H1 (cell line): Measurements from ENCODE around the gene LOXL4.
"Not testable (repeated sequence)": the region's sequence is repeated elsewhere in the genome, so short reads cannot be mapped to it uniquely, and the experiment has no call there.

Source experiments
- ATF2 ChIP-seq: IDR thresholded peaks from 2 replicates; pipeline ENCODE4 v1.6.1; 2012; ENCODE audit warnings: low read length, inconsistent platforms
- CBX5 ChIP-seq: fragments of 300-800, 300-1000 bp; sonication (generic); IDR thresholded peaks from 2 replicates; pipeline ENCODE4 v1.7.1; 2016; ENCODE audit warnings: antibody characterized with exemption, low read length, low read depth
- CREB1 ChIP-seq: IDR thresholded peaks from 2 replicates; pipeline ENCODE4 v1.6.1; 2012; ENCODE audit warnings: inconsistent platforms
- HDAC2 ChIP-seq, 2 experiments: fragments of 300-600 bp in 1 of 2; sonication (generic) in 1 of 2; IDR thresholded peaks; 2 replicates each; pipeline ENCODE4 v1.6.1; 2011 to 2012; ENCODE audit warnings: low read depth in 2 of 2, low read length in 2 of 2, mild to moderate bottlenecking in 2 of 2, moderate library complexity in 2 of 2, borderline replicate concordance in 1 of 2, inconsistent platforms in 1 of 2
- MAFK ChIP-seq: IDR thresholded peaks from 2 replicates; pipeline ENCODE4 v1.6.1; 2012; ENCODE audit warnings: low read depth, mild to moderate bottlenecking, improper control_type of control experiment, low read length
- PHF8 ChIP-seq: fragments of 200-600 bp; sonication (generic); conservative IDR thresholded peaks from 2 replicates; pipeline ENCODE4 v1.7.1; 2012; ENCODE audit warnings: low read depth, mild to moderate bottlenecking, inconsistent platforms, low read length, moderate library complexity
- POLR2AphosphoS5 ChIP-seq: IDR thresholded peaks from 2 replicates; pipeline ENCODE4 v1.6.1; 2011; ENCODE audit warnings: low read depth, low read length
- POU5F1 ChIP-seq: IDR thresholded peaks from 2 replicates; pipeline ENCODE4 v1.6.1; 2011; ENCODE audit warnings: low read depth, mild to moderate bottlenecking, low read length, moderate library complexity
- RBBP5 ChIP-seq: IDR thresholded peaks from 2 replicates; pipeline ENCODE4 v1.7.1; 2012; ENCODE audit warnings: low read depth, mild to moderate bottlenecking, inconsistent platforms, low read length, moderate library complexity, borderline replicate concordance
- SP1 ChIP-seq: IDR thresholded peaks from 2 replicates; pipeline ENCODE4 v1.6.1; 2011; ENCODE audit warnings: low read depth, low read length
- TCF12 ChIP-seq: IDR thresholded peaks from 2 replicates; pipeline ENCODE4 v1.6.1; 2011; ENCODE audit warnings: low read depth, mild to moderate bottlenecking, low read length
- TF ChIP-seq, protein P1 (sequence below), 3 experiments: IDR thresholded peaks; 1 replicate in 2 of 3; 2 replicates in 1 of 3; pipeline versions ENCODE4 v1.5.1 to v1.6.1; 2011; ENCODE audit warnings: low read length in 3 of 3, mild to moderate bottlenecking in 3 of 3, inconsistent platforms in 2 of 3, low read depth in 1 of 3, moderate library complexity in 1 of 3; ENCODE audit not compliant: insufficient read depth in 1 of 3; ENCODE audit errors: control extremely low read depth in 1 of 3

DNA sequence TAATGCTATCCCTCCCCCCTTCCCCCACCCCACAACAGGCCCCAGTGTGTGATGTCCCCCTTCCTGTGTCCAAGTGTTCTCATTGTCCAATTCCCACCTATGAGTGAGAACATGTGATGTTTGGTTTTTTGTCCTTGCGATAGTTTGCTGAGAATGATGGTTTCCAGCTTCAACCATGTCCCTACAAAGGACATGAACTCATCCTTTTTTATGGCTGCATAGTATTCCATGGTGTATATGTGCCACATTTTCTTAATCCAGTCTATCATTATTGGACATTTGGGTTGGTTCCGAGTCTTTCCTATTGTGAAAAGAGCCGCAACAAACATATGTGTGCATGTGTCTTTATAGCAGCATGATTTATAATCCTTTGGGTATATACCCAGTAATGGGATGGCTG lies 40.3 kb downstream of the LOXL4 start:
- TF ChIP-seq, protein P1, sequence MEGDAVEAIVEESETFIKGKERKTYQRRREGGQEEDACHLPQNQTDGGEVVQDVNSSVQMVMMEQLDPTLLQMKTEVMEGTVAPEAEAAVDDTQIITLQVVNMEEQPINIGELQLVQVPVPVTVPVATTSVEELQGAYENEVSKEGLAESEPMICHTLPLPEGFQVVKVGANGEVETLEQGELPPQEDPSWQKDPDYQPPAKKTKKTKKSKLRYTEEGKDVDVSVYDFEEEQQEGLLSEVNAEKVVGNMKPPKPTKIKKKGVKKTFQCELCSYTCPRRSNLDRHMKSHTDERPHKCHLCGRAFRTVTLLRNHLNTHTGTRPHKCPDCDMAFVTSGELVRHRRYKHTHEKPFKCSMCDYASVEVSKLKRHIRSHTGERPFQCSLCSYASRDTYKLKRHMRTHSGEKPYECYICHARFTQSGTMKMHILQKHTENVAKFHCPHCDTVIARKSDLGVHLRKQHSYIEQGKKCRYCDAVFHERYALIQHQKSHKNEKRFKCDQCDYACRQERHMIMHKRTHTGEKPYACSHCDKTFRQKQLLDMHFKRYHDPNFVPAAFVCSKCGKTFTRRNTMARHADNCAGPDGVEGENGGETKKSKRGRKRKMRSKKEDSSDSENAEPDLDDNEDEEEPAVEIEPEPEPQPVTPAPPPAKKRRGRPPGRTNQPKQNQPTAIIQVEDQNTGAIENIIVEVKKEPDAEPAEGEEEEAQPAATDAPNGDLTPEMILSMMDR (IDR thresholded peaks at IDR 0.05; ENCODE audit: control extremely low read depth in 1 of 3, insufficient read depth in 1 of 3, low read depth in 1 of 3, low read length in 3 of 3), result not testable (repeated sequence)
- not testable (repeated sequence) for TF ChIP-seq MAFK; ATF2; SP1; HDAC2 (IDR thresholded peaks at IDR 0.05; ENCODE audit: borderline replicate concordance in 1 of 2, low read depth in 2 of 2, low read length in 2 of 2); CREB1; TCF12; CBX5; RBBP5; POU5F1; POLR2AphosphoS5; PHF8
